ENCODE measurements around the gene FER1L5. TPM values are rescaled to one million over a fixed set of nuclear protein-coding genes. Genes with fewer than 3 reads are reported as not detected.
A peak's percentile ranks its signal among the peaks of the same experiment; 100 is the strongest.

FER1L5 gene
- total and polyA plus RNA-seq, 9 donors = 0.17 to 3.9 (median 1.1) TPM

DNA sequence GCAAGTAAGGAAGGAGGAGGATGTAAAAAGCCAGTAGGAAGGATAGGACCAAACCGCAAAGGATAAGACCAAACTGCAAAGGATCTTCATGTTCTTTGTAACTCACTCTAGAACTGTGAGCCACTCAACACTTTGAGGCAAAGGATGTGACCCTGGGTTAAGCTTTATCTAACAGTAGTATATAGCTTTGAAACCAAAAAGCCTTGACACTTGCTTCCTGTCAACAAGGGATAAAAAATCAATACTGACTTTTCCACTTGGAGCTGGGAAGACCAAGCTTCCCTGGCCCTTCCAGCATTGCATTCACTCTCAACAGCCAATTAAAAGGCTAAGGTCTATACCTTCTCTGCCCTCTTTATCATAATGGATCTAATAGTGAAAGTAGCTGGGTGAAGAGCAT, 26.4 kb upstream of the FER1L5 start:
- Histone ChIP-seq H3K4me3 (ENCODE audit: low read length) (no peak overlapping the region), H3K9me3 (replicated peaks; ENCODE audit: control insufficient read depth, low read depth, low read length) (no peaks in the 10 kb centered on the region), H3K27me3 (ENCODE audit: control insufficient read depth, insufficient read depth, low read length) (no peaks in the 10 kb centered on the region), H3K4me1 (ENCODE audit: control insufficient read depth, insufficient read depth, low read length) (no peaks in the 10 kb centered on the region), H3K27ac (ENCODE audit: low read length) (no peak overlapping the region), H3K36me3 (ENCODE audit: control insufficient read depth, insufficient read depth, low read length) (peaks cover 69% of the 10 kb centered on the region)
- WGBS (ENCODE audit: insufficient coverage) = no CpG with 5 or more reads among the region's 1 CpG
- DNase-seq = no peak

- WGBS (ENCODE audit: insufficient coverage) = 87% methylated on average over 4 of the region's 6 CpGs
- H3K4me1 ChIP-seq (ENCODE audit: control insufficient read depth, insufficient read depth, low read length) = no peaks in the 10 kb centered on the region
- H3K36me3 ChIP-seq (ENCODE audit: control insufficient read depth, insufficient read depth, low read length) = peaks cover 65% of the 10 kb centered on the region
Measured at GRCh38 chr2:96616535-96616934, 26.0 kb upstream of the FER1L5 start.

DNA sequence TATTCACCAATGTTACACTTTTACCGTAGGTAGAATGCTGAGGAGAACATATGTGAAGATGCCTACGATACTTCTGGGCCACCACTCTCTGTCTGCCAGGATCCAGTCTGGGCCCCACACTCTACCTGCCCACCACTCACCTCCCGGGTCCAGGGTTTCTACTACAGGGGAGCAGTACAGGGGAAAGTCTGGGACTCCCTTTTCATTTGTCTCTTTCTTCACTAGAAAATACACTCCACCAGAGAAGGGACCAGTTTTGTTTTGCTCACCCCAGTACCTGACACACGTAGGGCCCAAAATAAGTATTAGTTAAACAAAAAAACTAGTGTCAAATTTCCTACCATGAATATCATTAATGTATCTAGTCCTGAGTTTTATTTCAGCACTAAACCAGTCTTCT, 25.6 kb upstream of the FER1L5 start:
- H3K4me1 ChIP-seq (ENCODE audit: control insufficient read depth, insufficient read depth, low read length) = no peaks in the 10 kb centered on the region
- DNase-seq = no peak
- H3K27me3 ChIP-seq (ENCODE audit: control insufficient read depth, insufficient read depth, low read length) = no peaks in the 10 kb centered on the region
- H3K27ac ChIP-seq (ENCODE audit: low read length) = no peak overlapping the region
- no peak overlapping the region for H3K4me3 ChIP-seq (ENCODE audit: low read length)
- 100% methylated on average over 1 of the region's 4 CpGs for WGBS (ENCODE audit: insufficient coverage)
- peaks cover 62% of the 10 kb centered on the region for H3K36me3 ChIP-seq (ENCODE audit: control insufficient read depth, insufficient read depth, low read length)
- no peaks in the 10 kb centered on the region for H3K9me3 ChIP-seq (replicated peaks; ENCODE audit: control insufficient read depth, low read depth, low read length)

More at GRCh38 chr2:96616535-96616934, 26.0 kb upstream of the FER1L5 start:
- DNase-seq = no peak
- no peaks in the 10 kb centered on the region for H3K9me3 ChIP-seq (replicated peaks; ENCODE audit: control insufficient read depth, low read depth, low read length)
- no peak overlapping the region for H3K4me3 ChIP-seq (ENCODE audit: low read length)
- H3K27me3 ChIP-seq (ENCODE audit: control insufficient read depth, insufficient read depth, low read length) = no peaks in the 10 kb centered on the region
- no peak overlapping the region for H3K27ac ChIP-seq (ENCODE audit: low read length)

DNA sequence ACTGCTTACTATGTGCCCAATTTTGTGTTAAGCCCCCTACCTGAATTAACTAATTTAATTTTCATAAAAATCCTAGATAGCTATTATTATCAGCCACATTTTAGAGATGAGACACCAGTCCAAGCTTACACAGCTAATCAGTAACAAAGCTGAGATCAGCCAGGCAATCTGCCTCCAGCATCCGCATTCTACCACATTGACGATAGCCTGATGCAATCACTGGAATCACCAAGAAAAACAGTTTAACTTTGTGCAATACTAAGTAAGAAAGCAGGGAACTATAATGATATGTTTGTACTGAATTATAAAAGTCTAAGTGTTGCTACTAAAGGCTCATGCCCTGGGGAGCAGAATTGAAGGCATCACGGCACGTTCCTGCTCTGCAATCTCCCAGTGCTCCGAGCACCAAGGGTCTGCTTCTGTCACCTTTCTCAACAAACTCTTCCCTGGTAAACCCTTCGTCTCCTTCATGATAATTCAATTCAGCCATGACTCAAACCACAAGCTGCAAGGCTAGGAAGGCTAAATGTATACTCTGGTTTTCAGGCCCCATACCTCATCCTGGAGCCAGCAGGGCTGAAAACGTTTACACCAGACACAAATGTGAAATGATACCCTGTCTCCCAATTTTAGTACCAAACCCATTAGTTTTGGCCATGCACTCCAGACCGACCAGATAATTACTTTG, 23.8 kb upstream of the FER1L5 start:
- no peak overlapping the region for H3K27ac ChIP-seq (ENCODE audit: low read length)
- H3K36me3 ChIP-seq (ENCODE audit: control insufficient read depth, insufficient read depth, low read length) = peaks cover 45% of the 10 kb centered on the region
- no peak overlapping the region for H3K4me3 ChIP-seq (ENCODE audit: low read length)
- no peaks in the 10 kb centered on the region for H3K27me3 ChIP-seq (ENCODE audit: control insufficient read depth, insufficient read depth, low read length)
- no peaks in the 10 kb centered on the region for H3K9me3 ChIP-seq (replicated peaks; ENCODE audit: control insufficient read depth, low read depth, low read length)
- no peak for DNase-seq
- WGBS (ENCODE audit: insufficient coverage) = 77% methylated on average over 6 of the region's 8 CpGs
- no peaks in the 10 kb centered on the region for H3K4me1 ChIP-seq (ENCODE audit: control insufficient read depth, insufficient read depth, low read length)

GRCh38 chr2:96622544-96622943, 20.0 kb upstream of the FER1L5 start:
- WGBS (ENCODE audit: insufficient coverage) = 95% methylated on average over 3 of the region's 3 CpGs
- no peaks in the 10 kb centered on the region for H3K9me3 ChIP-seq (replicated peaks; ENCODE audit: control insufficient read depth, low read depth, low read length)
- no peak for DNase-seq
- H3K27ac ChIP-seq (ENCODE audit: low read length) = no peak overlapping the region
- H3K27me3 ChIP-seq (ENCODE audit: control insufficient read depth, insufficient read depth, low read length) = no peaks in the 10 kb centered on the region
- H3K4me3 ChIP-seq (ENCODE audit: low read length) = no peak overlapping the region
- no peaks in the 10 kb centered on the region for H3K4me1 ChIP-seq (ENCODE audit: control insufficient read depth, insufficient read depth, low read length)
- H3K36me3 ChIP-seq (ENCODE audit: control insufficient read depth, insufficient read depth, low read length) = peaks cover 28% of the 10 kb centered on the region

- no peaks in the 10 kb centered on the region for H3K27me3 ChIP-seq (ENCODE audit: control insufficient read depth, insufficient read depth, low read length)
- no peak overlapping the region for H3K27ac ChIP-seq (ENCODE audit: low read length)
- H3K9me3 ChIP-seq (replicated peaks; ENCODE audit: control insufficient read depth, low read depth, low read length) = no peaks in the 10 kb centered on the region
- no peaks in the 10 kb centered on the region for H3K4me1 ChIP-seq (ENCODE audit: control insufficient read depth, insufficient read depth, low read length)
- WGBS (ENCODE audit: insufficient coverage) = 87% methylated on average over 2 of the region's 3 CpGs
- peaks cover 33% of the 10 kb centered on the region for H3K36me3 ChIP-seq (ENCODE audit: control insufficient read depth, insufficient read depth, low read length)
- DNase-seq = peak; percentile 52
- H3K4me3 ChIP-seq (ENCODE audit: low read length) = no peak overlapping the region
Measured at GRCh38 chr2:96623116-96623515, 19.4 kb upstream of the FER1L5 start.

- Histone ChIP-seq H3K27ac (ENCODE audit: low read length) (no peak overlapping the region), H3K27me3 (ENCODE audit: control insufficient read depth, insufficient read depth, low read length) (no peaks in the 10 kb centered on the region), H3K4me1 (ENCODE audit: control insufficient read depth, insufficient read depth, low read length) (no peaks in the 10 kb centered on the region), H3K36me3 (ENCODE audit: control insufficient read depth, insufficient read depth, low read length) (peaks cover 23% of the 10 kb centered on the region), H3K9me3 (replicated peaks; ENCODE audit: control insufficient read depth, low read depth, low read length) (no peaks in the 10 kb centered on the region), H3K4me3 (ENCODE audit: low read length) (no peak overlapping the region)
- no peak for DNase-seq
- no CpG with 5 or more reads among the region's 5 CpGs for WGBS (ENCODE audit: insufficient coverage)
Measured at GRCh38 chr2:96625571-96626552, 16.7 kb upstream of the FER1L5 start.

DNA sequence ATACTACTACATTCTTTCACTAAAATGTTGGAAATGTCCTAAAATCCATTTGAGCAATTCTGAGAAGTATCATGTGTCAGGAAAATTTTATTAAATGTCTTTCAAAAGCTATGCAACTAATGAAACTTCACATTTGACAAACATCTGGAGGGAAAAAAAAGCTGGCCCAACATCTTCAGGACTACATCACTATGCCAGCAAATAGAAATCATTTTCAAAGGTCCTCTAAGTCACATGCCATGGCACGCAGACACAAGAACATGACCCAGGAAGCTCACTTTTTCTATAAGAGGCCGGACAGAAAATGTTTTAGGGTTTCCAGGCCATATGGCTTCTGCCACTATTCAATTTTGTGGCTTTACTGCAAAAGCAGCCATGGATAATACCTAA, 16.0 kb upstream of the FER1L5 start:
- DNase-seq = peak; percentile 17
- H3K27ac ChIP-seq (ENCODE audit: low read length) = no peak overlapping the region
- no peaks in the 10 kb centered on the region for H3K27me3 ChIP-seq (ENCODE audit: control insufficient read depth, insufficient read depth, low read length)
- H3K9me3 ChIP-seq (replicated peaks; ENCODE audit: control insufficient read depth, low read depth, low read length) = no peaks in the 10 kb centered on the region
- H3K36me3 ChIP-seq (ENCODE audit: control insufficient read depth, insufficient read depth, low read length) = peaks cover 29% of the 10 kb centered on the region
- H3K4me1 ChIP-seq (ENCODE audit: control insufficient read depth, insufficient read depth, low read length) = no peaks in the 10 kb centered on the region
- WGBS (ENCODE audit: insufficient coverage) = no CpG with 5 or more reads among the region's 2 CpGs
- no peak overlapping the region for H3K4me3 ChIP-seq (ENCODE audit: low read length)

GRCh38 chr2:96631804-96632435, 10.6 kb upstream of the FER1L5 start:
- no peaks in the 10 kb centered on the region for H3K9me3 ChIP-seq (replicated peaks; ENCODE audit: control insufficient read depth, low read depth, low read length)
- WGBS (ENCODE audit: insufficient coverage) = no CpG with 5 or more reads among the region's 4 CpGs
- H3K27ac ChIP-seq (ENCODE audit: low read length) = no peak overlapping the region
- no peak for DNase-seq
- peaks cover 4% of the 10 kb centered on the region for H3K4me1 ChIP-seq (ENCODE audit: control insufficient read depth, insufficient read depth, low read length)
- peaks cover 57% of the 10 kb centered on the region for H3K36me3 ChIP-seq (ENCODE audit: control insufficient read depth, insufficient read depth, low read length)
- no peaks in the 10 kb centered on the region for H3K27me3 ChIP-seq (ENCODE audit: control insufficient read depth, insufficient read depth, low read length)
- no peak overlapping the region for H3K4me3 ChIP-seq (ENCODE audit: low read length)

DNA sequence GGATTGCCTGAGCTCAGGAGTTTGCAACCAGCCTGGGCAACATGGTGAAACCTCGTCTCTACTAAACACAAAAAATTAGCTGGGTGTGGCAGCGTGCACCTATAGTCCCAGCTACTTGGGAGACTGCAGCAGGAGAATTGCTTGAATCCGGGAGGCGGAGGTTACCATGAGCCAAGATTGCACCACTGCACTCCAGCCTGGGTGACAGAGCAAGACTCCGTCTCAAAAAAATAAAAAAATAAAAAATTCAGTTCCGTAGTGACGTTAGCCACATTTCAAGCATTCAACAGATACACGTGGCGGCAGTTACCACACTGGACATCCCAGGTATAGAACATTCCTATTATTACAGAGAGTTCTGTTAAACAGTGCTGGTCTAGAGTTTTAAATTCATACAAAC, 8.9 kb upstream of the FER1L5 start:
- Histone ChIP-seq H3K4me1 (ENCODE audit: control insufficient read depth, insufficient read depth, low read length) (peaks cover 11% of the 10 kb centered on the region), H3K36me3 (ENCODE audit: control insufficient read depth, insufficient read depth, low read length) (peaks cover 42% of the 10 kb centered on the region), H3K27me3 (ENCODE audit: control insufficient read depth, insufficient read depth, low read length) (no peaks in the 10 kb centered on the region), H3K9me3 (replicated peaks; ENCODE audit: control insufficient read depth, low read depth, low read length) (no peaks in the 10 kb centered on the region), H3K27ac (ENCODE audit: low read length) (no peak overlapping the region), H3K4me3 (ENCODE audit: low read length) (no peak overlapping the region)
- DNase-seq = no peak
- WGBS (ENCODE audit: insufficient coverage) = 93% methylated on average over 3 of the region's 9 CpGs
